Left lung (tissue), 10 donors: ENCODE measurements around the gene NELFA. TPM values are rescaled to one million over a fixed set of nuclear protein-coding genes. Genes with fewer than 3 reads are reported as not detected.

Experiments used
- ATAC-seq: fragments of 200-7000 bp; cut with Tn5 transposase; one replicate; pipeline ENCODE4 v1.9.1; 2020; ENCODE audit warnings: moderate library complexity
- DNase-seq, 4 donors: peaks; one replicate each; pipeline ENCODE4 v3.0.0-alpha.2; 2013 to 2020
- H3K27ac ChIP-seq, 2 donors: fragments of 200-600 bp; sonication (generic) in 1 of 2; one replicate each; pipeline versions ENCODE4 v1.5.0 to v1.8.0; 2020 to 2021
- H3K27me3 ChIP-seq, 2 donors: fragments of 200-600 bp; sonication (generic) in 1 of 2; one replicate each; pipeline versions ENCODE4 v1.5.0 to v1.8.0; 2020 to 2021
- H3K36me3 ChIP-seq, 2 donors: fragments of 200-600 bp; sonication (generic) in 1 of 2; one replicate each; pipeline versions ENCODE4 v1.5.0 to v1.8.0; 2020 to 2021
- H3K4me1 ChIP-seq, 2 donors: fragments of 200-600 bp; one replicate each; pipeline ENCODE4 v1.8.0; 2021
- H3K4me3 ChIP-seq, 2 donors: fragments of 200-600 bp; sonication (generic) in 1 of 2; one replicate each; pipeline versions ENCODE4 v1.5.0 to v1.8.0; 2020 to 2021; ENCODE audit warnings: mild to moderate bottlenecking in 1 of 2
- H3K9me3 ChIP-seq, 2 donors: fragments of 200-600 bp; sonication (generic) in 1 of 2; one replicate each; pipeline versions ENCODE4 v1.5.0 to v1.8.0; 2020 to 2021
- CTCF ChIP-seq, 2 donors: fragments of 200-600 bp; sonication (generic) in 1 of 2; IDR thresholded peaks; one replicate each; pipeline versions ENCODE4 v1.5.0 to v1.8.0; 2021; ENCODE audit warnings: antibody characterized with exemption in 2 of 2
- intact Hi-C, 2 donors: fragments of 100-400 bp; cut with DNase I; formaldehyde crosslinking; loops; one replicate each; pipeline versions ENCODE4 v1.11.2 to v1.14.2; 2022
- polyA plus RNA-seq, 6 donors: library from polyadenylated mRNA; unstranded; fragments of 120-200 nt; gene quantifications; one replicate each; pipeline ENCODE4 v1.2.1, GENCODE V29; 2013; ENCODE audit not compliant: insufficient read length in 6 of 6
- total RNA-seq, 2 donors: library from RNA; stranded (reverse); fragmentation: NEBNext Ultra II Directional; extraction: Animal tissue kit (Norgen Biotek cat#: 25700); gene quantifications; one replicate each; pipeline ENCODE4 v1.2.1, GENCODE V29; 2021
- donor health status: DM: no; HTN: yes; CAD: no.
- donor health status: DM: no; HTN: no; CAD: no.

The NELFA gene
- total and polyA plus RNA-seq, 8 donors = 22.5 to 36.4 (median 30.7) TPM

- H3K4me3 ChIP-seq = no peak overlapping the region
- DNase-seq (peak in 1 of 4 donors; percentile 21), ATAC-seq (no peak)
- no peak for TF ChIP-seq CTCF (IDR thresholded peaks at IDR 0.05)
- intact Hi-C loops = no loop called here
- no peaks in the 10 kb centered on the region for H3K9me3 ChIP-seq
- H3K27ac ChIP-seq = no peak overlapping the region
- H3K27me3 ChIP-seq = no peaks in the 10 kb centered on the region
- H3K4me1 ChIP-seq = no peaks in the 10 kb centered on the region
- H3K36me3 ChIP-seq = peaks cover 0 to 100% of the 10 kb centered on the region in 2 donors
Measured at GRCh38 chr4:1986578-1987210, 22.1 kb downstream of the NELFA start.

DNA sequence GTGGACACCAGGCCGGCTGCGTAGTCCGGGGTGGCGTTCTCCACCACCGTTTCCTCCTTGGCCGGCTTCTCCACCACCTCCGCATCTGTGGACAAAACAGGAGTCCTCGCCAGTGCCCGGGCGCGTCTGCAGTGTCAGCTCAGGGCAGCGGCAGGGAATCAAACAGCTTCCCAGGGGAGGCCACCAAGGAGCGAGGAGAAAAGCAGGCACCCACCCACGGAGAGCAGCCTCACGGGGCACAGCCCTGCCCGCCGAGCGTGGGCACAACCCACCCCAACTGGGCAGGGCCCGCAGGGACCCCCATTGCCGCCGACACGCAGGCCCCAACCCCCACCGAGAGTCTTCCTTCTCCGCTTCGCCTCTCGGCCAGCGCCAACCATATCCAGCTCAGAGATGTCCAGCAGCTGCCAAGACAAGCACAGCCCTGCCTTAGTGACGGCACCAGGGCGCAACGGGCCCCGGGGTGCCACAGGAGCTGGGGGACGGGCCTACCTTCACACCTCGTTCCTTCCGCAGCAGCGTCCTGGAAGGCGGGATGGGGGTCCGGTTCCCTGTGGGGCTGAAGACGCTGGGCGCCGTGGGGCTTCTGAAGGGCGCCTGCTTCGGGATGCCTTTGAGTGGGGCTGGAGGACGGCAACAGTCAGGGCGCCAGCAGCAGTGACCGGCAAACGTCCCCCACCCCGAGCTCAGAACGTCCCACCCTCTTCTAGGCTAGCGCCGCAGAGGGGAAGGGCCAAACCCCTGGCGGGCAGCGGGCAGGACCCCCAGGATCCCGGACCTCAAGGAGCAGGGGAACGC, 22.8 kb downstream of the NELFA start:
- TF ChIP-seq CTCF (IDR thresholded peaks at IDR 0.05) = no peak
- DNase-seq (peak in 1 of 4 donors; percentile 24), ATAC-seq (no peak)
- Histone ChIP-seq H3K9me3 (no peaks in the 10 kb centered on the region), H3K27ac (no peak overlapping the region), H3K36me3 (peaks cover 0 to 100% of the 10 kb centered on the region in 2 donors), H3K4me3 (no peak overlapping the region), H3K27me3 (no peaks in the 10 kb centered on the region), H3K4me1 (no peaks in the 10 kb centered on the region)
- intact Hi-C loops = no loop called here

DNA sequence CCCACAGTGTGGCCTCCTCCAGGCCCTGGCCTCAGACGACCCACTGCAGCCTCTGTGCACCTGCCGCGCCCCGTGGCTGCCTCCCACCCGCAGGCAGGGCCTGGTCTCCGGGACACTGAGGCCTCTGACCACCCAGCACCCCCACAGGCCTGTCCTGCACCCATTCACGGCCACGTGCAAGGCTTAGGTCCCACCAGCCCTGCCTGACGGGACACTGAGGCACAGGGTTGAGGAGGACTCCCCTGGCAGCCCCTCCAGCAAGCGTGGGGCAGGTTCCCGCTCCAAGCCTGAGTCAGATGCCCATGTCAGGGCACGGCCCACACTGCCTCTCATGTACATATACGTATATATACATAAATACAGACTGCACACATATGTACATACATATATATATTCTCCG, 23.5 kb downstream of the NELFA start:
- peaks cover 0 to 100% of the 10 kb centered on the region in 2 donors for H3K36me3 ChIP-seq

GRCh38 chr4:1984406-1985191, 24.2 kb downstream of the NELFA start:
- Histone ChIP-seq H3K27me3 (no peaks in the 10 kb centered on the region), H3K27ac (no peak overlapping the region), H3K9me3 (no peaks in the 10 kb centered on the region), H3K4me1 (no peaks in the 10 kb centered on the region), H3K4me3 (no peak overlapping the region), H3K36me3 (peaks cover 0 to 100% of the 10 kb centered on the region in 2 donors)
- no peak for TF ChIP-seq CTCF (IDR thresholded peaks at IDR 0.05)
- peak in 1 of 4 donors; percentile 26 for DNase-seq
- intact Hi-C loops = no loop called here
- no peak for ATAC-seq

More for the DNA sequence above, 23.5 kb downstream of the NELFA start:
- Histone ChIP-seq H3K27me3 (no peaks in the 10 kb centered on the region), H3K4me1 (no peaks in the 10 kb centered on the region), H3K27ac (no peak overlapping the region), H3K4me3 (no peak overlapping the region), H3K9me3 (no peaks in the 10 kb centered on the region)
- DNase-seq (peak in 1 of 4 donors; percentile 28), ATAC-seq (no peak)
- intact Hi-C loops = no loop called here
- TF ChIP-seq CTCF (IDR thresholded peaks at IDR 0.05) = no peak
